ENCODE results near the gene DOCK4. TPM values are rescaled to one million over a fixed set of nuclear protein-coding genes. Genes with fewer than 3 reads are reported as not detected.

Gene DOCK4
- total RNA-seq, 1 donor from 2014 or later = 32.2 TPM

DNA sequence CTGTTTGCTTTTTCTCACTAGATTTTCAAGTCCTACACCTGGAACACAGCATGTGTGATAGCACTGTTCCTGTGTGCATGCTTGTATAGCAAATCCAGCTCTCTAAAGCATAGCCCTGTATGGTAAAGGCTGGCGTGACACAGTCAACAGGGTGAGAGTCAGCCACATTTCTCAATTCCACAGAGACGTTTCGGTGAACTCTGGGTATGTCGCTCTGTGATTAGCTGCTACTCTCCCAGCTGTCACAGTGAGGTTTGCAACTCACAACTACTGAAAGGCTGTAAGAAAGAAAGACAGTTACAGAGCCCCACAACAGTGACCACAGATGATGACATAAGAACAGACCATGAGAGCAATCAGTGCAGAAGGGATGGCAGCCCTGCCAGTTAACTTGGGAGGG lies 473.3 kb downstream of the DOCK4 start:
- H3K4me3 Mint-ChIP-seq (ENCODE audit: unreplicated experiment) = no peak overlapping the region
- H3K9ac ChIP-seq (ENCODE audit: low read length) = no peak overlapping the region
- H3K36me3 ChIP-seq (ENCODE audit: insufficient read depth, low read length) = no peaks in the 10 kb centered on the region
- no peaks in the 10 kb centered on the region for H3K79me2 ChIP-seq (ENCODE audit: insufficient read depth, low read length)
- H3K4me1 Mint-ChIP-seq (ENCODE audit: low read depth, unreplicated experiment) = peaks cover 5% of the 10 kb centered on the region
- no peak overlapping the region for H3K27ac Mint-ChIP-seq (ENCODE audit: unreplicated experiment)
- peaks cover 14% of the 10 kb centered on the region for H3K36me3 Mint-ChIP-seq (ENCODE audit: low read depth, unreplicated experiment)
- H3K27ac ChIP-seq (ENCODE audit: low read depth, low read length) = no peak overlapping the region
- H3K27me3 Mint-ChIP-seq (ENCODE audit: low read depth, unreplicated experiment) = no peaks in the 10 kb centered on the region
- H3K4me3 ChIP-seq (ENCODE audit: insufficient read depth, low read depth, low read length) = no peak overlapping the region
- no peak overlapping the region for H2AFZ ChIP-seq (ENCODE audit: low read depth, low read length)
- no peaks in the 10 kb centered on the region for H3K27me3 ChIP-seq (ENCODE audit: insufficient read depth, low read length)
- no peaks in the 10 kb centered on the region for H3K9me3 ChIP-seq (ENCODE audit: insufficient read depth, low read depth, low read length)
- H3K9me3 Mint-ChIP-seq (ENCODE audit: unreplicated experiment) = no peaks in the 10 kb centered on the region
- DNase-seq (ENCODE audit: low read depth) (no peak), FAIRE-seq (no peak)
- no peak overlapping the region for H3K4me2 ChIP-seq (ENCODE audit: low read length)
- H4K20me1 ChIP-seq (ENCODE audit: insufficient read depth, low read length) = no peaks in the 10 kb centered on the region
- peaks cover 8% of the 10 kb centered on the region for H3K4me1 ChIP-seq (ENCODE audit: insufficient read depth, low read length)
- no peak for TF ChIP-seq EZH2 (IDR thresholded peaks at IDR 0.05; ENCODE audit: insufficient read depth, low read length)
- TF ChIP-seq, protein P1, sequence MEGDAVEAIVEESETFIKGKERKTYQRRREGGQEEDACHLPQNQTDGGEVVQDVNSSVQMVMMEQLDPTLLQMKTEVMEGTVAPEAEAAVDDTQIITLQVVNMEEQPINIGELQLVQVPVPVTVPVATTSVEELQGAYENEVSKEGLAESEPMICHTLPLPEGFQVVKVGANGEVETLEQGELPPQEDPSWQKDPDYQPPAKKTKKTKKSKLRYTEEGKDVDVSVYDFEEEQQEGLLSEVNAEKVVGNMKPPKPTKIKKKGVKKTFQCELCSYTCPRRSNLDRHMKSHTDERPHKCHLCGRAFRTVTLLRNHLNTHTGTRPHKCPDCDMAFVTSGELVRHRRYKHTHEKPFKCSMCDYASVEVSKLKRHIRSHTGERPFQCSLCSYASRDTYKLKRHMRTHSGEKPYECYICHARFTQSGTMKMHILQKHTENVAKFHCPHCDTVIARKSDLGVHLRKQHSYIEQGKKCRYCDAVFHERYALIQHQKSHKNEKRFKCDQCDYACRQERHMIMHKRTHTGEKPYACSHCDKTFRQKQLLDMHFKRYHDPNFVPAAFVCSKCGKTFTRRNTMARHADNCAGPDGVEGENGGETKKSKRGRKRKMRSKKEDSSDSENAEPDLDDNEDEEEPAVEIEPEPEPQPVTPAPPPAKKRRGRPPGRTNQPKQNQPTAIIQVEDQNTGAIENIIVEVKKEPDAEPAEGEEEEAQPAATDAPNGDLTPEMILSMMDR (IDR thresholded peaks at IDR 0.05; ENCODE audit: insufficient read depth, low read depth, low read length) = no peak

GRCh38 chr7:111730476-111731300 lies 475.5 kb downstream of the DOCK4 start:
- H3K4me2 ChIP-seq (ENCODE audit: low read length) = no peak overlapping the region
- Mint-ChIP-seq H3K36me3 (ENCODE audit: low read depth, unreplicated experiment) (peaks cover 14% of the 10 kb centered on the region), H3K9me3 (ENCODE audit: unreplicated experiment) (no peaks in the 10 kb centered on the region), H3K4me1 (ENCODE audit: low read depth, unreplicated experiment) (peaks cover 2% of the 10 kb centered on the region), H3K4me3 (ENCODE audit: unreplicated experiment) (no peak overlapping the region), H3K27me3 (ENCODE audit: low read depth, unreplicated experiment) (no peaks in the 10 kb centered on the region), H3K27ac (ENCODE audit: unreplicated experiment) (no peak overlapping the region)
- H3K4me1 ChIP-seq (ENCODE audit: insufficient read depth, low read length) = no peaks in the 10 kb centered on the region
- H4K20me1 ChIP-seq (ENCODE audit: insufficient read depth, low read length) = no peaks in the 10 kb centered on the region
- H3K36me3 ChIP-seq (ENCODE audit: insufficient read depth, low read length) = no peaks in the 10 kb centered on the region
- no peaks in the 10 kb centered on the region for H3K79me2 ChIP-seq (ENCODE audit: insufficient read depth, low read length)
- FAIRE-seq = no peak
- DNase-seq (ENCODE audit: low read depth) = peak; percentile 6
- no peaks in the 10 kb centered on the region for H3K9me3 ChIP-seq (ENCODE audit: insufficient read depth, low read depth, low read length)
- no peaks in the 10 kb centered on the region for H3K27me3 ChIP-seq (ENCODE audit: insufficient read depth, low read length)
- no peak overlapping the region for H3K4me3 ChIP-seq (ENCODE audit: insufficient read depth, low read depth, low read length)
- no peak overlapping the region for H3K27ac ChIP-seq (ENCODE audit: low read depth, low read length)
- no peak overlapping the region for H2AFZ ChIP-seq (ENCODE audit: low read depth, low read length)
- H3K9ac ChIP-seq (ENCODE audit: low read length) = no peak overlapping the region
- no peak for TF ChIP-seq EZH2 (IDR thresholded peaks at IDR 0.05; ENCODE audit: insufficient read depth, low read length)
- TF ChIP-seq, protein P1 (IDR thresholded peaks at IDR 0.05; ENCODE audit: insufficient read depth, low read depth, low read length) = peak; percentile 42

DNA sequence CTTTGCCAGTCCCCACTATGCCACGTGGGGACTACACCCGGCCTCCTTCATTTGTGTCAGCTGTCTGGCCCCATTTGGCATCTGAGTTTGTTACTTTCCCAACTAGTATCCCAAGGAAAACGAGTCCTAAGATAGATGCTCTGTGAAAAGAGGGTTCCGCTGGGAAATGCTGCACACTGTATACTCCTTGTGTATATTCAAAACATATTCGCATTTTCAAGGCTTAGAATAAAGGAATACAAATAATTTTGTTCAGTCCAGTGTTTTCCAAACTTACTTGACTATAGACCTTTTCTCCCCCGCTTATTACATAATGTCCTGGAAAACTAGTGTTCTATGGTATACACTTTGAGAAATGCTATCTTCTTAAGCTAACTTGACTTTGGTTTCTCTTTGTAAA lies 476.1 kb downstream of the DOCK4 start:
- peaks cover 14% of the 10 kb centered on the region for H3K36me3 Mint-ChIP-seq (ENCODE audit: low read depth, unreplicated experiment)

More for the DNA sequence above, 476.1 kb downstream of the DOCK4 start:
- H3K79me2 ChIP-seq (ENCODE audit: insufficient read depth, low read length) = no peaks in the 10 kb centered on the region
- Mint-ChIP-seq H3K27me3 (ENCODE audit: low read depth, unreplicated experiment) (no peaks in the 10 kb centered on the region), H3K9me3 (ENCODE audit: unreplicated experiment) (no peaks in the 10 kb centered on the region), H3K4me3 (ENCODE audit: unreplicated experiment) (no peak overlapping the region), H3K27ac (ENCODE audit: unreplicated experiment) (no peak overlapping the region), H3K4me1 (ENCODE audit: low read depth, unreplicated experiment) (peaks cover 1% of the 10 kb centered on the region)
- no peaks in the 10 kb centered on the region for H3K27me3 ChIP-seq (ENCODE audit: insufficient read depth, low read length)
- H4K20me1 ChIP-seq (ENCODE audit: insufficient read depth, low read length) = no peaks in the 10 kb centered on the region
- no peak overlapping the region for H3K27ac ChIP-seq (ENCODE audit: low read depth, low read length)
- FAIRE-seq = no peak
- no peak overlapping the region for H3K4me3 ChIP-seq (ENCODE audit: insufficient read depth, low read depth, low read length)
- TF ChIP-seq, protein P1 (IDR thresholded peaks at IDR 0.05; ENCODE audit: insufficient read depth, low read depth, low read length) = no peak
- no peak for TF ChIP-seq EZH2 (IDR thresholded peaks at IDR 0.05; ENCODE audit: insufficient read depth, low read length)
- H3K9me3 ChIP-seq (ENCODE audit: insufficient read depth, low read depth, low read length) = no peaks in the 10 kb centered on the region
- H3K36me3 ChIP-seq (ENCODE audit: insufficient read depth, low read length) = no peaks in the 10 kb centered on the region
- DNase-seq (ENCODE audit: low read depth) = no peak
- H3K4me2 ChIP-seq (ENCODE audit: low read length) = no peak overlapping the region
- H2AFZ ChIP-seq (ENCODE audit: low read depth, low read length) = no peak overlapping the region
- no peak overlapping the region for H3K9ac ChIP-seq (ENCODE audit: low read length)
- H3K4me1 ChIP-seq (ENCODE audit: insufficient read depth, low read length) = no peaks in the 10 kb centered on the region
